ENCODE measurements around the gene FAS. TPM values are rescaled to one million over a fixed set of nuclear protein-coding genes. Genes with fewer than 3 reads are reported as not detected.

Gene FAS
- total RNA-seq, 4 donors from 2014 or later: 14.4 to 133 (median 48.7) TPM

GRCh38 chr10:89037096-89037495 lies 46.5 kb downstream of the FAS start:
- no peak overlapping the region for H3K4me3 ChIP-seq
- H3K27ac ChIP-seq: no peak overlapping the region
- no peaks in the 10 kb centered on the region for H3K4me1 ChIP-seq
- no peak for DNase-seq
- no peaks in the 10 kb centered on the region for H3K9me3 ChIP-seq
- H3K36me3 ChIP-seq: no peaks in the 10 kb centered on the region
- H3K27me3 ChIP-seq: no peaks in the 10 kb centered on the region
- no peak for TF ChIP-seq POLR2A (IDR thresholded peaks at IDR 0.05)
- TF ChIP-seq CTCF (IDR thresholded peaks at IDR 0.05): no peak
- intact Hi-C loops (cut with DNase I; ENCODE audit: low total_unique reads): no loop called here

DNA sequence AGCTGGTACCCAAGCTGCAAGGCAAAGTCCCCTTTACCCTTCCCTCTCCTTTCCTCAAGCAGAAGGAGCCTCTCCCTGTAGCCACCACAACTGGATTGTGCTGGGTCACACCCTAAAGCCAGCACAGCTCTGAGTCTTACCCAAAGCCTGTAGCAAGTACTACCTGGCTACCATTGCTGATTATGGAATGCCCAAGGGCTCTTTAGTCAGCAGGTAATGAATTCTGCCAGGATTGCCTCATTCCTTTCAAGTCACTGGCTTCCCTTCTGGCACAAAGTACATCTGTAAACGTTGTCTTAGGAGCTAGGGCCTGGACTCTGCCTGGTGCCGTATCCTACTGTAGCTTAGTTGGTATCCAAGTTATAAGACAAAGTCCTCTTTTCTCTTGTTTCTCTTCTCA lies 52.0 kb downstream of the FAS start:
- DNase-seq: no peak
- Histone ChIP-seq H3K9me3 (no peaks in the 10 kb centered on the region), H3K27ac (no peak overlapping the region), H3K36me3 (no peaks in the 10 kb centered on the region), H3K4me1 (no peaks in the 10 kb centered on the region), H3K27me3 (no peaks in the 10 kb centered on the region), H3K4me3 (no peak overlapping the region)
- TF ChIP-seq POLR2A (IDR thresholded peaks at IDR 0.05) (no peak), CTCF (IDR thresholded peaks at IDR 0.05) (no peak)
- intact Hi-C loops (cut with DNase I; ENCODE audit: low total_unique reads): no loop called here

GRCh38 chr10:89043052-89043451 lies 52.5 kb downstream of the FAS start:
- no peaks in the 10 kb centered on the region for H3K27me3 ChIP-seq
- no peaks in the 10 kb centered on the region for H3K4me1 ChIP-seq
- TF ChIP-seq POLR2A (IDR thresholded peaks at IDR 0.05): no peak
- TF ChIP-seq CTCF (IDR thresholded peaks at IDR 0.05): no peak
- no peaks in the 10 kb centered on the region for H3K36me3 ChIP-seq
- H3K27ac ChIP-seq: no peak overlapping the region
- intact Hi-C loops (cut with DNase I; ENCODE audit: low total_unique reads): no loop called here
- no peaks in the 10 kb centered on the region for H3K9me3 ChIP-seq
- DNase-seq: no peak
- no peak overlapping the region for H3K4me3 ChIP-seq

DNA sequence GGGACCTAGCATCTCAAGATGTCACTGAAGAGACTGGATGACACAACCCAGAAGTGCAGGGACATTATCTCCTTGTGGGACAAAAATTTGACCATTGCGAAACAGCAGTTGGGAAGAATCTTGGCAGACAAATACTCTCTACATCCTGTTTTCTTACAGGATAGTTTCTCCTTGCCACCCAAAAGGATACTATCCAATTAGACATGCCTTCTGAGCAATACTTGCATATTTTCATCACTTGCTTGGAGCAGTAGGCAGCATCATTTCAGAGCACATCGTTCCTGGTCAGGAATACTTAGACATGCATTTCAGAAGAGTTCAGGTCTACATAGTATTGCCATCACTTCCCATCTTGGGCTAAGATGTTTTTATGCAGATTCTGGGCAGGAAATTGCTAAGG lies 56.8 kb downstream of the FAS start:
- TF ChIP-seq CTCF (IDR thresholded peaks at IDR 0.05) (no peak), POLR2A (IDR thresholded peaks at IDR 0.05) (no peak)
- Histone ChIP-seq H3K36me3 (no peaks in the 10 kb centered on the region), H3K27ac (no peak overlapping the region), H3K4me1 (no peaks in the 10 kb centered on the region), H3K9me3 (no peaks in the 10 kb centered on the region), H3K4me3 (no peak overlapping the region), H3K27me3 (no peaks in the 10 kb centered on the region)
- intact Hi-C loops (cut with DNase I; ENCODE audit: low total_unique reads): no loop called here
- no peak for DNase-seq

GRCh38 chr10:89051593-89051992 lies 61.0 kb downstream of the FAS start:
- Histone ChIP-seq H3K27me3 (no peaks in the 10 kb centered on the region), H3K4me3 (no peak overlapping the region)

More at GRCh38 chr10:89051593-89051992, 61.0 kb downstream of the FAS start:
- H3K9me3 ChIP-seq: no peaks in the 10 kb centered on the region
- H3K4me1 ChIP-seq: no peaks in the 10 kb centered on the region
- H3K36me3 ChIP-seq: no peaks in the 10 kb centered on the region
- TF ChIP-seq POLR2A (IDR thresholded peaks at IDR 0.05): no peak
- no peak for TF ChIP-seq CTCF (IDR thresholded peaks at IDR 0.05)
- H3K27ac ChIP-seq: no peak overlapping the region
- DNase-seq: no peak
- intact Hi-C loops (cut with DNase I; ENCODE audit: low total_unique reads): no loop called here
